Measurements from ENCODE around the gene PGAP6. TPM values are rescaled to one million over a fixed set of nuclear protein-coding genes. Genes with fewer than 3 reads are reported as not detected.

PGAP6 gene
- total and polyA plus RNA-seq, 9 of the 15 experiments (the other 6 are each of a cell fraction or from before 2014, with no cell fraction given): 0.45 to 50.2 (median 39.3) TPM

GRCh38 chr16:325375-326145 lies 56.2 kb downstream of the PGAP6 start:
- no peak overlapping the region for H3K4me3 ChIP-seq
- no peak for ATAC-seq
- H3K27ac ChIP-seq (ENCODE audit: extremely low read depth, low read depth, low read length): no peak overlapping the region
- H3K9me3 ChIP-seq (replicated peaks; ENCODE audit: control insufficient read depth, insufficient read depth, low read depth, low read length): no peaks in the 10 kb centered on the region
- intact Hi-C loops (cut with micrococcal nuclease) (no loop called here), in situ Hi-C loops (cut with MboI) (no loop called here)
- H3K4me2 ChIP-seq (ENCODE audit: insufficient read depth, low read length): 0 out of 2 replicates have a peak overlapping the region, but pooled peaks have one; percentile 74
- peaks cover 86% of the 10 kb centered on the region for H3K79me2 ChIP-seq (ENCODE audit: control insufficient read depth, insufficient read depth, low read length)
- WGBS (ENCODE audit: insufficient coverage, low coverage, missing lambda C conversion rate): 81% methylated on average over 25 of the region's 28 CpGs
- peaks cover 24% of the 10 kb centered on the region for H3K36me3 ChIP-seq (ENCODE audit: control insufficient read depth, insufficient read depth, low read length)
- H3K9ac ChIP-seq (ENCODE audit: insufficient read depth in 1 of 2, low read depth in 2 of 2, low read length in 2 of 2): peak overlapping the region in 1 of 2 experiments; percentile 85; a peak in 2 of 4 replicates
- no peaks in the 10 kb centered on the region for H3K27me3 ChIP-seq (ENCODE audit: control insufficient read depth in 2 of 2, insufficient read depth in 2 of 2, low read length in 2 of 2)
- DNase-seq (ENCODE audit: extremely low read depth in 1 of 4, low spot score in 3 of 4): no peak
- H3K4me1 ChIP-seq (replicated peaks in 1 of 2; ENCODE audit: control insufficient read depth in 2 of 2, insufficient read depth in 2 of 2, low read length in 2 of 2): peaks cover 24 to 54% of the 10 kb centered on the region in 2 experiments
- CTCF ChIA-PET (ENCODE audit: low intra/inter-chr PET ratio): no interaction called here
- POLR2A ChIA-PET: interaction anchor here (0.6 to 1.4 kb wide), 4 partner anchors 10 to 145 kb away, joined by 3 to 4 read pairs (median 4); no protein-coding TSS in a partner anchor
- H2AFZ ChIP-seq (ENCODE audit: low read depth, low read length): no peak overlapping the region
- H3K9me1 ChIP-seq (ENCODE audit: control insufficient read depth, insufficient read depth, low read length): peaks cover 10% of the 10 kb centered on the region
- peaks cover 49% of the 10 kb centered on the region; the same call in 1 of the 2 replicates for H4K20me1 ChIP-seq (replicated peaks; ENCODE audit: control insufficient read depth, insufficient read depth, low read length)
- FAIRE-seq: no peak
- BruUV-seq (replicated peaks): no TSS peak
- TF ChIP-seq ZC3H11A (IDR thresholded peaks at IDR 0.05; ENCODE audit: low read depth, low read length) (no peak), YY1 (IDR thresholded peaks at IDR 0.05; ENCODE audit: borderline replicate concordance in 1 of 3, control insufficient read depth in 1 of 3, extremely low read depth in 1 of 3, insufficient read depth in 3 of 3, insufficient read length in 1 of 3, insufficient replicate concordance in 2 of 3, low read depth in 1 of 3, low read length in 2 of 3) (peak in 1 of 3 experiments; percentile 12), HMGN3 (IDR thresholded peaks at IDR 0.05; ENCODE audit: borderline replicate concordance, extremely low read depth, insufficient read length, low read depth, low read length) (no peak), KLF6 (CRISPR knock-in tag; IDR thresholded peaks at IDR 0.05; ENCODE audit: borderline replicate concordance) (no peak), ARNT (IDR thresholded peaks at IDR 0.05) (no peak), ZNF507 (tag; conservative IDR thresholded peaks at IDR 0.05) (no peak), ZNF76 (CRISPR knock-in tag; IDR thresholded peaks at IDR 0.05; ENCODE audit: borderline replicate concordance) (no peak), TCF7L2 (IDR thresholded peaks at IDR 0.05; ENCODE audit: low read depth, low read length) (no peak), GABPB2 (CRISPR knock-in tag; conservative IDR thresholded peaks at IDR 0.05) (no peak), PPARD (CRISPR knock-in tag; IDR thresholded peaks at IDR 0.05) (no peak), ZNF780A (CRISPR knock-in tag; IDR thresholded peaks at IDR 0.05) (no peak), ZNF696 (CRISPR knock-in tag; conservative IDR thresholded peaks at IDR 0.05) (no peak), HNRNPL (IDR thresholded peaks at IDR 0.05; ENCODE audit: low read depth, low read length) (0 out of 2 replicates have a peak, but pooled peaks have one; percentile 35)
- TF ChIP-seq, protein P1, sequence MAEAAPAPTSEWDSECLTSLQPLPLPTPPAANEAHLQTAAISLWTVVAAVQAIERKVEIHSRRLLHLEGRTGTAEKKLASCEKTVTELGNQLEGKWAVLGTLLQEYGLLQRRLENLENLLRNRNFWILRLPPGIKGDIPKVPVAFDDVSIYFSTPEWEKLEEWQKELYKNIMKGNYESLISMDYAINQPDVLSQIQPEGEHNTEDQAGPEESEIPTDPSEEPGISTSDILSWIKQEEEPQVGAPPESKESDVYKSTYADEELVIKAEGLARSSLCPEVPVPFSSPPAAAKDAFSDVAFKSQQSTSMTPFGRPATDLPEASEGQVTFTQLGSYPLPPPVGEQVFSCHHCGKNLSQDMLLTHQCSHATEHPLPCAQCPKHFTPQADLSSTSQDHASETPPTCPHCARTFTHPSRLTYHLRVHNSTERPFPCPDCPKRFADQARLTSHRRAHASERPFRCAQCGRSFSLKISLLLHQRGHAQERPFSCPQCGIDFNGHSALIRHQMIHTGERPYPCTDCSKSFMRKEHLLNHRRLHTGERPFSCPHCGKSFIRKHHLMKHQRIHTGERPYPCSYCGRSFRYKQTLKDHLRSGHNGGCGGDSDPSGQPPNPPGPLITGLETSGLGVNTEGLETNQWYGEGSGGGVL (CRISPR knock-in tag; IDR thresholded peaks at IDR 0.05): no peak

Data from K562 (cell line).